Chondrocyte (in vitro differentiated cells): Measurements from ENCODE around the gene SLA2. TPM values are rescaled to one million over a fixed set of nuclear protein-coding genes. Genes with fewer than 3 reads are reported as not detected.
"Not testable (repeated sequence)": the region's sequence is repeated elsewhere in the genome, so short reads cannot be mapped to it uniquely, and the experiment has no call there.

ENCODE experiments used
- DNase-seq: peaks from one replicate; pipeline ENCODE4 v3.0.0; 2021; ENCODE audit warnings: mixed read lengths, low spot score
- H3K27ac Mint-ChIP-seq: one replicate; pipeline ENCODE4 v1.8.0; 2021; ENCODE audit warnings: mild to moderate bottlenecking, moderate library complexity, mixed read lengths; ENCODE audit not compliant: unreplicated experiment
- H3K27me3 Mint-ChIP-seq: 2 replicates; pipeline ENCODE4 v1.8.0; 2021; ENCODE audit warnings: low read depth, mixed read lengths
- H3K36me3 Mint-ChIP-seq: 2 replicates; pipeline ENCODE4 v1.8.0; 2021; ENCODE audit warnings: low read depth, mixed read lengths
- H3K4me1 Mint-ChIP-seq: 2 replicates; pipeline ENCODE4 v1.8.0; 2021; ENCODE audit warnings: low read depth, mild to moderate bottlenecking, mixed read lengths
- H3K4me3 Mint-ChIP-seq: one replicate; pipeline ENCODE4 v1.8.0; 2021; ENCODE audit warnings: mild to moderate bottlenecking, moderate library complexity, mixed read lengths; ENCODE audit not compliant: unreplicated experiment
- H3K9me3 Mint-ChIP-seq: 2 replicates; pipeline ENCODE4 v1.8.0; 2021; ENCODE audit warnings: low read depth, mixed read lengths
- CTCF ChIP-seq: fragments of 200-600 bp; sonication (generic); IDR thresholded peaks from 2 replicates; pipeline ENCODE4 v1.5.0; 2021; ENCODE audit warnings: antibody characterized with exemption, mild to moderate bottlenecking, moderate library complexity
- total RNA-seq: library from RNA; stranded (reverse); gene quantifications from 3 replicates; pipeline ENCODE4 v1.2.1, GENCODE V29; 2021

SLA2 gene
- total RNA-seq, 1 donor from 2014 or later = not detected

GRCh38 chr20:36645353-36645752, 643 bp downstream of the SLA2 start:
- no peak for DNase-seq
- Mint-ChIP-seq H3K36me3 (no peaks in the 10 kb centered on the region), H3K9me3 (no peaks in the 10 kb centered on the region), H3K27ac (no peak overlapping the region), H3K27me3 (no peaks in the 10 kb centered on the region), H3K4me3 (no peak overlapping the region), H3K4me1 (no peaks in the 10 kb centered on the region)
- no peak for TF ChIP-seq CTCF

GRCh38 chr20:36644706-36645095, 1.3 kb downstream of the SLA2 start:
- no peak for DNase-seq
- H3K27me3 Mint-ChIP-seq = no peaks in the 10 kb centered on the region
- H3K9me3 Mint-ChIP-seq = no peaks in the 10 kb centered on the region
- H3K27ac Mint-ChIP-seq = no peak overlapping the region
- H3K4me3 Mint-ChIP-seq = no peak overlapping the region
- no peak for TF ChIP-seq CTCF
- no peaks in the 10 kb centered on the region for H3K4me1 Mint-ChIP-seq
- no peaks in the 10 kb centered on the region for H3K36me3 Mint-ChIP-seq

- Mint-ChIP-seq H3K4me3 (no peak overlapping the region), H3K4me1 (no peaks in the 10 kb centered on the region), H3K9me3 (no peaks in the 10 kb centered on the region), H3K27ac (no peak overlapping the region), H3K27me3 (no peaks in the 10 kb centered on the region), H3K36me3 (no peaks in the 10 kb centered on the region)
- DNase-seq = no peak
- TF ChIP-seq CTCF = no peak
Observed at GRCh38 chr20:36644032-36644705, 1.8 kb downstream of the SLA2 start.

- H3K27ac Mint-ChIP-seq = no peak overlapping the region
- H3K36me3 Mint-ChIP-seq = no peaks in the 10 kb centered on the region
- no peak for DNase-seq
- no peak overlapping the region for H3K4me3 Mint-ChIP-seq
- H3K4me1 Mint-ChIP-seq = no peaks in the 10 kb centered on the region
- H3K27me3 Mint-ChIP-seq = no peaks in the 10 kb centered on the region
- no peaks in the 10 kb centered on the region for H3K9me3 Mint-ChIP-seq
- TF ChIP-seq CTCF = no peak
Observed at GRCh38 chr20:36642136-36642535, 3.9 kb downstream of the SLA2 start.

- TF ChIP-seq CTCF = no peak
- H3K27ac Mint-ChIP-seq = no peak overlapping the region
- no peak overlapping the region for H3K4me3 Mint-ChIP-seq
- H3K9me3 Mint-ChIP-seq = no peaks in the 10 kb centered on the region
- H3K4me1 Mint-ChIP-seq = no peaks in the 10 kb centered on the region
- no peaks in the 10 kb centered on the region for H3K27me3 Mint-ChIP-seq
- no peak for DNase-seq
- H3K36me3 Mint-ChIP-seq = no peaks in the 10 kb centered on the region
Observed at GRCh38 chr20:36641506-36641843, 4.5 kb downstream of the SLA2 start.

GRCh38 chr20:36638876-36639400, 7.1 kb downstream of the SLA2 start:
- H3K36me3 Mint-ChIP-seq, H3K27ac Mint-ChIP-seq, DNase-seq, H3K4me3 Mint-ChIP-seq, H3K4me1 Mint-ChIP-seq, H3K27me3 Mint-ChIP-seq, H3K9me3 Mint-ChIP-seq: not testable (repeated sequence)
